ENCODE results near the gene SGCA.

GRCh38 chr17:50208611-50209061, 42.8 kb downstream of the SGCA start:
- TF ChIP-seq CTCF (IDR thresholded peaks at IDR 0.05) (no peak), EZH2 (IDR thresholded peaks at IDR 0.05) (no peak), EZH2phosphoT487 (IDR thresholded peaks at IDR 0.05) (no peak)
